Activated CD8-positive, alpha-beta memory T cell treated with anti-CD3 and anti-CD28 coated beads, Interleukin-2, amount 50 U/mL, for 1 hour (primary cell): Measurements from ENCODE around the gene CCDC8.
"Not testable (repeated sequence)": the region's sequence is repeated elsewhere in the genome, so short reads cannot be mapped to it uniquely, and the experiment has no call there.

Experiments used
- DNase-seq: peaks from one replicate; pipeline ENCODE4 v3.0.0-alpha.2; 2020; ENCODE audit errors: extremely low read depth

CCDC8 gene

DNA sequence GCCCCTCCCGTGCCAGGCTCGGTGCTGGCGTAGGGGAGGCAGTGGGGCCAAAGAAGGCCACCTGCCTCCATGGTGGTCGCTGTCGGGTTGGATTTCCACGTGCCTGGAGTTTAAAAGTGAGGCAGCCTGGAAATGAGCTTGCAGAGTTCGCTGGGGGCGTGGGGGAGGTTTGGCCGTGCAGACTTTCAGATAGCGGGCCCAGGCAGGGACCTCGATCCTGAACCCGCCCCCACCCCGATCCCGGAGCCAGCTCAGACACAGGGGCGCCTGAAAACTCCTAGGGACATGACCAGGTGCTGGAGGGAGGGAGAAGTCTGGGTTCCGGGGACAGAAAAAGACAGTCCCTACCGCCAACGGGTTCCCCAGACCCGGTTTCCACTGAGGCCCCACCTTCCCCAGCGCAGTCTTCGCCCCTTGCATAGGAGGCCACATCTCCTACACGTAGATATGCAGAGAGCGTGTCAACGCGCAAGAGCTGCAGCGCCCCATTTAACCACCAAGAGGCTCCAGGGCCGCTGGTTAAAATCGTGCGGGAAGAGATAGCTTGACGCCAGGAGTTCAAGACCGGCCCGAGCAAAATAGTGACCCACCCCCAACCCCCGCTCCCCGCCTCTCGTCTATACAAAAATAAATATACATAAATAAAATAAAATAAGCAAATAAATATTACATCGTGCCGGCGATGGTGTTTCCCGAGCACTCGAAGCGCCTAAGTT, 8.5 kb downstream of the CCDC8 start:
- no peak for DNase-seq

DNA sequence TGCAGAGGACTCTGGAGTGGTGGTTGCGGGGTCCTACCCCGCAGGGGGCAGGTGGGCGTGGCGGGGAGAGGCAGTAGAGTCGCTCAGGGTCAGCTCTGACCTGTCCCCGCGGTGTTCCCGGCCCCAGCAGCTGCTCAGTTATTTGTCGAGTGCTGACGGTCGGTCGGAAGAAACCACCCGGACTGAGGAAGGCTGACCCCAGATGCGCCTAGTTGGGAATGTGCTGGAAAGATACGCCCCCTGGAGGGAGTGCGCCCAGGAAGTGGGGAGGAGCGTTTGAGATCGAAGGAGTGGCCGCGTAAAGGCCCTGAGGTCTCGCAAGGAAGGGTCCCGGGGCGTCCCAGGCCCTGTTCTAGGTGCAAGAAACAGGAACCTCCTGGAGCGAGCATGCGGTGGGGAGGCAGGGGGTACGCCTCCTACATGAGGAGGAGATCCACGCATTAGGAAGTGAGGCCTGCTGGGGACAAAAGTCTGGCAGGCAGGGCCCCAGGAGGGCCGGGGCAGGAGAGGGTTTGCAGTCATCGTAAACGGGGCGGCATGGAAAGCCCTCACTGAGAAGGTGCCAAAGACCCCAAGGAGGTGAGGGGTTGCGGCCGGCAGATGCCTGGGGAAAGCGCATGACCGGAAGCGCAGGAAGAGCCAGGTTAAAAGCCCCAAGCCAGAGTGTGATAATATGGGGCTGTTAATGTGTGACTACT, 9.2 kb downstream of the CCDC8 start:
- DNase-seq = no peak

GRCh38 chr19:46402725-46403124, 10.6 kb downstream of the CCDC8 start:
- DNase-seq = no peak

- not testable (repeated sequence) for DNase-seq
Measured at GRCh38 chr19:46397801-46398479, 15.4 kb downstream of the CCDC8 start.

- DNase-seq = no peak
Measured at GRCh38 chr19:46394402-46394797, 19.0 kb downstream of the CCDC8 start.

GRCh38 chr19:46393456-46394401, 19.6 kb downstream of the CCDC8 start:
- no peak for DNase-seq

DNA sequence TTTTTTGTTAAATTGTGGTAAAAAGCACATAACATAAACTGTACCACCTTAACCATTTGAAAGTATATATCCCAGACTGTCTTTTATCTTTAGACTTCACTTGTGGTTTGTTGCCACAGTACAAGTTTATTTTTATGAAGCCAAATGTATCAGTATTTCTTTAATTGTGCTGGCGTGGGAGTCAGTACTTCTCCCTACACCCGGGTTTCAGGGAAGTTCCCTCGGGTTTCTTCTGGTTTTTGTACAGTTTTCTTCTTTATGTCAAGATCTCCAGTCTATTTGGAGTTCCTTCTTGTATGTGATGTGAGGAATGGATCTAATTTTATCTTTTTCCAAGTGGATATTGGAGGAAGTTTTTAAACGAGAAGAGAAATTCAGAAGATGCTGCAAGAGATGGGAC, 20.5 kb downstream of the CCDC8 start:
- no peak for DNase-seq

DNA sequence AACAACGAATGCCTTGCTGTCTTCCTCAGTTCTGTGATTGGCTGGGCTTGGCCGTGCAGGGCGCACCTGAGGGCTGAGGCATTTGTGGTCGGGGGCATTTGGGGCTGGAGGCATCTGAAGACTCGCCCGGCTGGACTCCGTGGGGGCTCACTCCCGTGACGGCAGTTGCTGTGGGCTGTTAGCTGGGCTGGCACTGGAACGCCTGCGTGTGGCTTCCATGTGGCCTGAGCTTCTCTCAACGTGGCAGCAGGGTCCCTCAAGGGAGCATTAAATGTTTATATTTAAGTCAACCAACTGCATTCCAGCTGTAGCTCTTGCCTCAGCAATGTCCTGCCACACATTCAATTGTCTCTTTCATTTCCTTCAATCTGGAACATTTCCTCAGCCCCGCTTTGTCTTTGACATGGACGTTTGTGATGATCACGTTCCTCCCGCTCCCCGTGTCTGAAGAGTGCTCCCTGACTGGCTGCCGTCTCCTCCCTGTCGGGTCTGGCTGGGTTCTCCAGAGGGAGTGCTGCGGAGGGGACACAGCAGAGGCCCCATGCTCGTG, 21.0 kb downstream of the CCDC8 start:
- DNase-seq = no peak

- DNase-seq = no peak
Measured at GRCh38 chr19:46391296-46392251, 21.8 kb downstream of the CCDC8 start.

DNA sequence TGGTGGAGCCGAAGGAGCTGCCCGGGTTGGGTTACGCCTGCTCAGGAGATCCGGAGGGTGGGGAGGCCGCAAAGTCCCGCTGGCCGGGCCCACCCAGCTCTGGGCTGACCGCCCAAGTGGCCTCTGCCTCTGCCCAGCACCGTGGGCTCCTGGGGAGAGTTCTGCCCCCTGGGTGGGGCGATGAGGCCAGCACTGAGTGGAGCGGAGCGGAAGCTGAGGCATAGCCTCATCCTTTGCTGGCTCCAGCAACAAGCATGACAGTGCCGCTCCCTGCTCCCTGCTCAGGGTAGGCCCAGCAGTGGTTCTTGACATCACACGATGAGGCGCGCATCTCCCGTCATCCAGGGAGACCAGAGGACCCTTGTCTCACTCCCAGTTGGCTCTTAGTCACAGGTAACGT, 22.5 kb downstream of the CCDC8 start:
- no peak for DNase-seq

GRCh38 chr19:46390121-46390858, 23.1 kb downstream of the CCDC8 start:
- DNase-seq = no peak

DNA sequence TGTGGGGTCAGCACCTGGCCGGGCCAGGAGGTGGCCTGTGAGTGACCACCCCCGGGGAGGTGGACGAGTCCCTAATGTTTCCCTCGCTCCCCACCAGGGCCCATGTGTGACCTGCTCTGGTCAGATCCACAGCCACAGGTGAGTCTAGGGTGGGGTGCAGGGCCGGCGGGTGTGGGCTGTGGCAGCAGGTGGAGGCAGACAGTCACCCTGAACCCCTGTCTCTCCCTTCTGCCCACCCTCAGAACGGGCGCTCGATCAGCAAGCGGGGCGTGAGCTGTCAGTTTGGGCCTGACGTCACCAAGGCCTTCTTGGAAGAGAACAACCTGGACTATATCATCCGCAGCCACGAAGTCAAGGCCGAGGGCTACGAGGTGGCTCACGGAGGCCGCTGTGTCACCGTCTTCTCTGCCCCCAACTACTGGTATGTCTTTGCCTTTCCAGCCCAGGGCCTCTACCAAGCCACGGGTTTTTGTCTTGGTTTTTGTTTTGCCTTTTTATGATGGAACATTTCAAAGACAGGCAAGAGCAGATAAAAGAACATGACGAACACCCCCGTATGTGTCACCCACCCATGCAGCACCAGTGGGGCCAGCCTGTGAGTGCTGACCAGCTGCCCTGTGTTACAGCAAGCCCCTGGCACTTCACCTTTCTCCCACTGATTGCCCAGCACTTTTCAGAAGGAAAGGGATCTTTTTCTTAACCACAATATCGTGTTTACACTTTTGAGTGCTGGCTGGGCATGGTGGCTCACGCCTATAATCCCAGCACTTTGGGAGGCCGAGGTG, 24.9 kb downstream of the CCDC8 start:
- DNase-seq = no peak

- no peak for DNase-seq
Measured at GRCh38 chr19:46387713-46388130, 25.6 kb downstream of the CCDC8 start.

DNA sequence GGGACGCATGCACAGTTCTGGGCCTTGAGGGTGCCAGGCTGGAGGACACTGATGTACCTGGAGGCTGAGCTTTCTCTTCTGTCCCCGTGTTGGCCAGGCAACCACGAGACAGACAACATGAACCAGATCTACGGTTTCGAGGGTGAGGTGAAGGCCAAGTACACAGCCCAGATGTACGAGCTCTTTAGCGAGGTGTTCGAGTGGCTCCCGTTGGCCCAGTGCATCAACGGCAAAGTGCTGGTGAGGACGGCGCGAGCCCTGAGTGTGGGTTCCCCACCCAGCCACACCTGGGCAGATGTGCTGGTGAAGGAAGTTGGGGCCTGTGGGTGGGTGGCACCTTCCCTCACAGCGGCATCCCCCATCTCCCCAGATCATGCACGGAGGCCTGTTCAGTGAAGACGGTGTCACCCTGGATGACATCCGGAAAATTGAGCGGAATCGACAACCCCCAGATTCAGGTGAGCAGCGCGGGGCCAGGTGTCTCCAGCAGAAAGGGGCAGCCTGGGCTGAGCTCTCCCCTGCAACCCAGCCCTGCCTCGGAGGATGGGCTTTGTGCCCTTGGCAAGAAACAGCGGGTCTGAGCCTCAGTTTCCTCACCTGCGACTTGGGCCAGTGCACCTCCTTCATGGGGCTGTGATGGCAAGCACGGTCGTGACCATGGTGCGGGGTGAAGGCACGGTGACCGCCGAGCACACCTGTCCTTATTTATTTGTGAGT, 26.2 kb downstream of the CCDC8 start:
- DNase-seq = no peak

GRCh38 chr19:46386151-46386550, 27.2 kb downstream of the CCDC8 start:
- no peak for DNase-seq

- DNase-seq = no peak
Measured at GRCh38 chr19:46385636-46386035, 27.7 kb downstream of the CCDC8 start.

- no peak for DNase-seq
Measured at GRCh38 chr19:46384396-46384795, 29.0 kb downstream of the CCDC8 start.

GRCh38 chr19:46383846-46384245, 29.5 kb downstream of the CCDC8 start:
- no peak for DNase-seq
